ENCODE measurements around the gene BEST1. TPM values are rescaled to one million over a fixed set of nuclear protein-coding genes. Genes with fewer than 3 reads are reported as not detected.
A peak's percentile ranks its signal among the peaks of the same experiment; 100 is the strongest.

The BEST1 gene
- total RNA-seq: 1.3 to 4.5 TPM (median 2.8 TPM) in 3 replicates
- long read RNA-seq, partial matches to known transcripts: 1 of 3 reads
- long read RNA-seq, other reads (novel, unspliced or antisense): 2 of 3 reads

DNA sequence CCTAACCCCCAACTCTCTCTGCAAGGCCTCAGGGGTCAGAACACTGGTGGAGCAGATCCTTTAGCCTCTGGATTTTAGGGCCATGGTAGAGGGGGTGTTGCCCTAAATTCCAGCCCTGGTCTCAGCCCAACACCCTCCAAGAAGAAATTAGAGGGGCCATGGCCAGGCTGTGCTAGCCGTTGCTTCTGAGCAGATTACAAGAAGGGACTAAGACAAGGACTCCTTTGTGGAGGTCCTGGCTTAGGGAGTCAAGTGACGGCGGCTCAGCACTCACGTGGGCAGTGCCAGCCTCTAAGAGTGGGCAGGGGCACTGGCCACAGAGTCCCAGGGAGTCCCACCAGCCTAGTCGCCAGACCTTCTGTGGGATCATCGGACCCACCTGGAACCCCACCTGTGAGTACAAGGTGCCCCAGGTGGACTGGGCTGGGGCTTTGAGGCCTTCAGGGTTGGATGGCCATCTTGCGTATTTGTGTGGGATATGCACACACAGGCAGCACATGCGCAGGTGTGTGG, at the start of gene BEST1:
TSS of gene BEST1 (plus strand) at position 317 of the 513 bp plus-strand sequence. CDS start 1,456 bp downstream, outside the sequence.
- peaks cover 47% of the 10 kb centered on the region for H3K4me1 Mint-ChIP-seq (ENCODE audit: low read depth)
- no peaks in the 10 kb centered on the region for H3K9me3 Mint-ChIP-seq (ENCODE audit: low read depth)
- H3K4me3 Mint-ChIP-seq (ENCODE audit: unreplicated experiment): peak within 1 kb of the TSS; percentile 53
- TF ChIP-seq, protein P1, sequence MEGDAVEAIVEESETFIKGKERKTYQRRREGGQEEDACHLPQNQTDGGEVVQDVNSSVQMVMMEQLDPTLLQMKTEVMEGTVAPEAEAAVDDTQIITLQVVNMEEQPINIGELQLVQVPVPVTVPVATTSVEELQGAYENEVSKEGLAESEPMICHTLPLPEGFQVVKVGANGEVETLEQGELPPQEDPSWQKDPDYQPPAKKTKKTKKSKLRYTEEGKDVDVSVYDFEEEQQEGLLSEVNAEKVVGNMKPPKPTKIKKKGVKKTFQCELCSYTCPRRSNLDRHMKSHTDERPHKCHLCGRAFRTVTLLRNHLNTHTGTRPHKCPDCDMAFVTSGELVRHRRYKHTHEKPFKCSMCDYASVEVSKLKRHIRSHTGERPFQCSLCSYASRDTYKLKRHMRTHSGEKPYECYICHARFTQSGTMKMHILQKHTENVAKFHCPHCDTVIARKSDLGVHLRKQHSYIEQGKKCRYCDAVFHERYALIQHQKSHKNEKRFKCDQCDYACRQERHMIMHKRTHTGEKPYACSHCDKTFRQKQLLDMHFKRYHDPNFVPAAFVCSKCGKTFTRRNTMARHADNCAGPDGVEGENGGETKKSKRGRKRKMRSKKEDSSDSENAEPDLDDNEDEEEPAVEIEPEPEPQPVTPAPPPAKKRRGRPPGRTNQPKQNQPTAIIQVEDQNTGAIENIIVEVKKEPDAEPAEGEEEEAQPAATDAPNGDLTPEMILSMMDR (IDR thresholded peaks at IDR 0.05): no peak
- H3K27ac Mint-ChIP-seq (ENCODE audit: unreplicated experiment): peak within 1 kb of the TSS; percentile 97
- no peak for DNase-seq (ENCODE audit: low spot score)
- H3K27me3 Mint-ChIP-seq (ENCODE audit: low read depth): no peaks in the 10 kb centered on the region
- H3K36me3 Mint-ChIP-seq (ENCODE audit: low read depth): no peaks in the 10 kb centered on the region

DNA sequence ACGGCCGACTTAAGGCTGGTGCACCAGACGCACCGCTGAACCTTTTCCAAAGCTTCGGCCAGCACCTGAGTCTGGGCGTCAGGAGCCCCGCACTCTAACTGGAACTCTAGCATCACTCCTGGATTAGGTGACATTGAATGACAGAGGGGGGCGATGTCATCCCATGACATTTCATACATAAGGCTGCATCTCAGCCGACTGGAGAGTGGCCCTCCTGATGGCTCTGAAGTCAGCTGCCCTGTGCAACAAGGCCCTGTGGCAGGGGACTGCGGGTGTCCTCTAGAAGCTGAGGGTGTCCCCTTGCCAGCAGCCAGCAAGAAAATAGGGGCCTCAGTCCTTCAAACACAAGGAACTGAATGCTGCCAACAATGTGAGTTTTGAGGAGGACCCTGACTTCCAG, 48.8 kb upstream of the BEST1 start:
- Mint-ChIP-seq H3K4me3 (ENCODE audit: unreplicated experiment) (no peak overlapping the region), H3K36me3 (ENCODE audit: low read depth) (peaks cover 9% of the 10 kb centered on the region), H3K27ac (ENCODE audit: unreplicated experiment) (no peak overlapping the region), H3K4me1 (ENCODE audit: low read depth) (peaks cover 4% of the 10 kb centered on the region), H3K27me3 (ENCODE audit: low read depth) (no peaks in the 10 kb centered on the region), H3K9me3 (ENCODE audit: low read depth) (no peaks in the 10 kb centered on the region)
- TF ChIP-seq, protein P1 (IDR thresholded peaks at IDR 0.05): peak; percentile 12
- no peak for DNase-seq (ENCODE audit: low spot score)

DNA sequence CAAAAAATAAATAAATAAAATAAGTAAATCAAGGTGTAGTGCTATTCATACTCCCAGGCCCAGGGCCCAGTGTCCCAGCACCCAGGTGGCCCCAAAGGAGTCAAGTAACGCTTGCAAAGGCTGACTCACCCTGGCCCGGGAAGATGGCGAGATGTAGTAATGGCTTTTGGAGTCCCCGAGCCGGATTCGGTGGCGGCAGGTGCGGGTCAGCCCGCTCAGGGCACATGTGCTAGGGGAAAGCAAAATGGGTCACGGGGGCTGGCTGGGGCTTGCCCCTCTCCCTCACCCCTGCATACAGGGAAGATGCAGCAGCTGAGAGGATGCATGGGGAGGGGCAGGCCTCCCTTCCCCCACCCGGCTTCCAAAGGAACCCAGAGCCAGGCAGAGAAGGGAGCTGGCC, 47.8 kb upstream of the BEST1 start:
- H3K36me3 Mint-ChIP-seq (ENCODE audit: low read depth): peaks cover 11% of the 10 kb centered on the region
- TF ChIP-seq, protein P1 (IDR thresholded peaks at IDR 0.05): no peak

DNA sequence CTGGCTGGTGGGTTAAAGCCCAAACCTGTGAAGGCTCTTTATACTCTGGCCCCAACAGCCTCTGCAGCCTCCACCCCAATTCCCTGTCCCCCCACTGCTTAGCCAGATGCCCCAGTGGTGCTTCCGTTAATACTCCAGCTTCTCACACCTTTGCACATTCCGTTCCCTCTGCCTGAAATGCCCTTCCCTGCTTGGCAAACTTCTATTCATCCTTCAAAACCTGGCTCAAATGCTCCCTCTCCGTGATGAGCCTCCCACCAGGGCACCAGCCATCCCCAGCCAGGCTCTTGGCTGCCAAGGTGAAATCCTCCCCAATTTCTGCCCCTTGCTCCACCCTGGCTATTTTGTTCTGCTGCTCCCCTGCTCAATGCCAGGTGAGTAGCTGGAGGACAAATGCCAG, 46.3 kb upstream of the BEST1 start:
- DNase-seq (ENCODE audit: low spot score): no peak

More for the DNA sequence above, 47.8 kb upstream of the BEST1 start:
- no peaks in the 10 kb centered on the region for H3K9me3 Mint-ChIP-seq (ENCODE audit: low read depth)
- H3K4me3 Mint-ChIP-seq (ENCODE audit: unreplicated experiment): no peak overlapping the region
- DNase-seq (ENCODE audit: low spot score): no peak
- peaks cover 4% of the 10 kb centered on the region for H3K4me1 Mint-ChIP-seq (ENCODE audit: low read depth)
- no peak overlapping the region for H3K27ac Mint-ChIP-seq (ENCODE audit: unreplicated experiment)
- H3K27me3 Mint-ChIP-seq (ENCODE audit: low read depth): no peaks in the 10 kb centered on the region

DNA sequence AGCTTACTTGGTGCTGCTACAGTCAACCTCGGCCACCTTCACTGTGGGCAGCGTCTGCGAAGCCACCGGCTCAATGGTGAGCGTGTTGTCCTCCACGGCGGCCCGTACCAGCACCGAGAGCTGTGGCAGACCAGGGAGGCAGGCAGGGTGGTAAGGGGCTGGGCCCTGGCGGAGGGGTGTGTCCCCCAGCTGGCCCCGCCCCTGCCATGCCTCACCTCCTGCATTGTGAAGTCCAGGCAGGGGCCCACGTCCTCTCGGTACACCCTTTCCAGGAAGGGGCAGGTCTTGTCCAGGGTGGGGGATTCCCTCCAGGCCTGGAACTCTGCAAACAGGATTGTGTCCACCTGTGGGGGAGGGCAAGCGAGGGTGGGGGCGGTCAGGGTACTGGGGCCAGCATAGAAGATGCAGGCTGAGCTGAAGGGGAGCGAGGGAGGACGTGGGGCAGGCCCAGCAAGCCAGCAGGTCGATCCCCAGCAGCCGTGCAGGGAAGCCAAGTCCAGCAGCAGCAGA, 45.6 kb upstream of the BEST1 start:
- Mint-ChIP-seq H3K27ac (ENCODE audit: unreplicated experiment) (no peak overlapping the region), H3K36me3 (ENCODE audit: low read depth) (peaks cover 15% of the 10 kb centered on the region), H3K9me3 (ENCODE audit: low read depth) (no peaks in the 10 kb centered on the region), H3K4me3 (ENCODE audit: unreplicated experiment) (no peak overlapping the region), H3K27me3 (ENCODE audit: low read depth) (no peaks in the 10 kb centered on the region), H3K4me1 (ENCODE audit: low read depth) (no peaks in the 10 kb centered on the region)
- DNase-seq (ENCODE audit: low spot score): no peak
- TF ChIP-seq, protein P1 (IDR thresholded peaks at IDR 0.05): no peak

More for the DNA sequence above, 46.3 kb upstream of the BEST1 start:
- TF ChIP-seq, protein P1 (IDR thresholded peaks at IDR 0.05): no peak
- no peaks in the 10 kb centered on the region for H3K9me3 Mint-ChIP-seq (ENCODE audit: low read depth)
- H3K27ac Mint-ChIP-seq (ENCODE audit: unreplicated experiment): no peak overlapping the region
- H3K36me3 Mint-ChIP-seq (ENCODE audit: low read depth): peaks cover 15% of the 10 kb centered on the region
- H3K4me3 Mint-ChIP-seq (ENCODE audit: unreplicated experiment): no peak overlapping the region
- no peaks in the 10 kb centered on the region for H3K27me3 Mint-ChIP-seq (ENCODE audit: low read depth)
- H3K4me1 Mint-ChIP-seq (ENCODE audit: low read depth): peaks cover 4% of the 10 kb centered on the region

All from chondrocyte (in vitro differentiated cells).